Activated CD4-positive, CD25-positive, alpha-beta regulatory T cell treated with anti-CD3 and anti-CD28 coated beads, Interleukin-2, amount 50 U/mL, for 24 hours (primary cell): ENCODE results near the gene CENPL.
"Not testable (repeated sequence)": the region's sequence is repeated elsewhere in the genome, so short reads cannot be mapped to it uniquely, and the experiment has no call there.

Experiments used
- ATAC-seq, 2 donors: fragments of 150-1000 bp; cut with Tn5 transposase; one replicate each; pipeline ENCODE4 v1.10.0; 2021; ENCODE audit warnings: mild to moderate bottlenecking in 1 of 2, moderate library complexity in 1 of 2

Gene CENPL

DNA sequence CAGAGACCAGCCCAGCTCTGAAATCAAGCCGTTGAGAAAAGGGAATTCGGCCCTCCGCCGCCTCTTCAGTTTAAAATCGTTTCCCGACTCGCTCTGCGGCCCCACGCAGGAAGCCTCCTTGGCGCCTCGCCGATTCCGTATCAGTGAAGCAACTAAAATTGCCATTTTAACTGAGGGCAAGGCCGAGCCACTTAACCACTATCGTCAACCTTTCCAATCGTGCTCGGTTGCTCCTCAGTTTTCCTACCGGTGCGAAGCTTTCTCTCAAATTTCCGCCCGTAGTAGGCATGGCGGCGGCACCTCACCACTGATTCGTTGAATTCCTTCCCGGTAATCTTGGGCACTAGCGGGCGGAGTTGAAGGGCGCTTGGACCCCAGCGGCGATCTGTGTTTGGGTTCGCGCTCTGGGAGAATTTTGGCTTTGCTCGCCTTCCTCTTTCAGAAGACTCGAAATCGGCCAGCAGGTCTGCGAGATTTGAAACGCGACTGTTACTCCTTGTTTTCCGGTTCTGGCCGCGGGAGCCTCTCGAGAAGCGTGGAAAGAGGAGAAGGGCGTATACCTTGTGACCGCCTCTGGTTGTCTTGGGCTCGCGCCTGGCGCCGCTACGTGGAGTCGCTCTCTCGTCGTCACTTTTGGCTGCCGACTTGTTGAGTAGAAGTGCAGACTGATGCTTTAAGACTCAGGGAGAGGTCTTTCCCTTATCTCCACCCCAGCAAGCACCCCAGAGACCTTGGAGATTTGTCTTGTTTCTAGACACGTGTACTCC is at the start of gene CENPL, which contains the start of gene DARS2:
Gene CENPL (minus strand): TSS at position 569 of the 767 bp plus-strand sequence. CDS start 13,584 bp downstream, outside the sequence.
Gene DARS2 (plus strand): TSS at position 359 of the 767 bp plus-strand sequence. CDS start 557 bp downstream, outside the sequence.
- peak; percentile 91 for ATAC-seq

DNA sequence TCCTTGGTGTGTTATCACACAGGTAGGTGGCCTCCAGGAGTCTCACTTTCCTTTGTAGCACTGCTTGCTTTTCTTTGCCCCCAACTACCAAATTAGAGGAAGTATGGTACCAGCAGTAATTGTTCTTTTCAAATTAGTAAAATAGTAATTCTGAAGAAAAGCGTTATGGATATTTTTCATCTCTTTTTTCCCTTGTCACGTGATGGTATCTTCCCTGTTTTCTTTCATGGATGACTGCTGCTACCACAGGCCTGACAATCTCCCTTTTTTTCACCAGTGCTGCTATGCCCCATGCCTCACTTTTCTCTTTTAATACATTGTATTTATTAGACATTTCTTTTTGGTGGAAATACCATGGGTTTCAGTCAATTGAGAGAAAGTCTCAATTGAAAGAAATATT is 46.8 kb upstream of the CENPL start:
- no peak for ATAC-seq

- no peak for ATAC-seq
Measured at GRCh38 chr1:173871091-173871490, 46.4 kb upstream of the CENPL start.

DNA sequence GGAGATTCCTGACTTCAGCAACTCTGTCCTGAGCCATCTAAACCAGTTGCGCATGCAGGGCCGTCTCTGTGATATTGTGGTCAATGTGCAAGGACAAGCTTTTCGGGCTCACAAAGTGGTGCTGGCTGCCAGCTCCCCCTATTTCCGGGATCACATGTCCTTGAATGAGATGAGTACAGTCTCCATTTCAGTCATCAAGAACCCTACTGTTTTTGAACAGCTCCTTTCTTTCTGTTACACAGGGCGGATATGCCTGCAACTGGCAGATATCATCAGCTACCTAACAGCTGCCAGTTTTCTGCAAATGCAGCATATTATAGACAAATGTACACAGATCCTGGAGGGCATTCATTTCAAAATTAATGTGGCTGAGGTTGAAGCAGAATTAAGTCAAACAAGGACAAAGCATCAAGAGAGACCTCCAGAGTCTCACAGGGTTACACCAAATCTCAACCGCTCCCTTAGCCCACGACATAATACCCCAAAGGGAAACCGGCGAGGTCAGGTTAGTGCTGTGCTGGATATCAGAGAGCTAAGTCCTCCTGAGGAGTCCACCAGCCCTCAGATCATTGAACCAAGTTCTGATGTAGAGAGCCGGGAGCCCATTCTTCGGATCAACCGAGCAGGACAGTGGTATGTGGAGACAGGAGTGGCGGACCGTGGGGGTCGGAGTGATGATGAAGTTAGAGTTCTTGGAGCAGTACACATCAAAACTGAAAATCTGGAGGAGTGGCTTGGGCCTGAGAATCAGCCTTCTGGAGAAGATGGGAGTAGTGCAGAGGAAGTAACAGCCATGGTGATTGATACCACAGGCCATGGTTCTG is 45.8 kb upstream of the CENPL start:
- peak in 1 of 2 donors; percentile 6 for ATAC-seq

GRCh38 chr1:173869021-173869359 is 44.3 kb upstream of the CENPL start:
- ATAC-seq, result no peak

DNA sequence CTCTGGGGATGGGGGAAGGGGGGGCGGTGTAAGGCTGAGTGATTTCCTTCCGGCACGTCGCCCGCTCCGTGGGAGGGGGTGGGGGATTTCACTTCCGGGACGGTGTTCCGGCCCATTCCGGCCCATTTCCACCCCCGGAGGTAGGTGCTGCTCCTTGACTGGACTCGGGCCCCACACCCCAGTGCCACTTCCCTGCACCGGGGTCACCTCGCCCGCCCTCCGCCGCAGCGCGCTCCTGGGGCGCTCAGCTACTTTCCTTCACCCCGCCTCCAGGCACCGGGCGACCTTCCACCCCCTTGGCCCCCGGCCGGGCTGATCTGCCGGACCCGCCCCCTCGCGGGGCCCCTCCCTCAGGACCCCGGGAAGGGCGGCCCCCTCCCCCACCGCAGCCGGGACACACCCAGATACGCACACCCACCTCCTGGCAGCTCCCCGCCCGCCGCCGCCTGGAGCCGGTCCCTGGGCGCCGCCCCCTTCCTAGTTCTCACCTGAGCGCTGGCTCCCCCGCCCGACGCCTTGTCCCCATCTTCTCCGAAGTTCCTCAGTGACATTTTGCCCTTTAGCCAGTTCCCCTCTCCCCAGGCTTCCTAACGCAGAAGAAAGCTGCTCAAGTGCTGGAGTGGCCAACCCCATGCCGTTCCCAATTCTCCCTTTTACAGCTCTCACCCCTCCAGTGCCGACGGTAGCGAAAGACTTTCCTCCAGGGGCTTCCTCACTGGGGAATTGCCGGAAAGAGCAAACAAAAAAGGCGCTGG is 43.8 kb upstream of the CENPL start, which contains the start of gene ZBTB37:
Gene ZBTB37 (plus strand): TSS at position 115 of the 755 bp plus-strand sequence. CDS start 1,846 bp downstream, outside the sequence.
- peak; percentile 54 to 62 for ATAC-seq

DNA sequence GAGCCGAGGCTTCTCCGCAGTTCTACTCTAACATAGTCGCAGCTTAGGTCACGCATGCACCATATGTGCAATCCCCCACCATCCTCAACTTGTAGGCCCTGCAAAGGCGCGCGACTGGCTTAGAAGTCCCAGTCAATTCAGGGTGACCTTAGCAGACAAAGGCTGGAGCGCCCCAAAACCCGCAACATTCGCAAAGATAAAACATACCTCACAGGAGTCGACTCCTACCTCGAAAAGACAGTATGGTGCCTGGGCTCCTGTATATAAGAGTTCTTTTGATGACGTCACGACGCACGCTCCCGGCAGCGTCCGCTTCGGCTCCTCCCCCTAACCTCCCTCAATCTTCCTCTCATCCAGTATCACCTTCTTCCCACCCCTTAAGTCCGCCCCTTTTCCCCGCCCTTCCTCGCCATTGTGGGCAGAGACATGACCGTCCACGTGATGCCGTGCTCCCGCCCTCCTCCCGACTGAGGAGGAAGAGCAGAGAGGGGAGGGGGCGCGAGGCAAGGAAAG is 43.1 kb upstream of the CENPL start, which contains the start of gene GAS5:
Gene GAS5 (minus strand): TSS at position 237 of the 513 bp plus-strand sequence.
- ATAC-seq, result peak; percentile 75 to 78

GRCh38 chr1:173867141-173867752 is 42.6 kb upstream of the CENPL start:
- ATAC-seq, result no peak

DNA sequence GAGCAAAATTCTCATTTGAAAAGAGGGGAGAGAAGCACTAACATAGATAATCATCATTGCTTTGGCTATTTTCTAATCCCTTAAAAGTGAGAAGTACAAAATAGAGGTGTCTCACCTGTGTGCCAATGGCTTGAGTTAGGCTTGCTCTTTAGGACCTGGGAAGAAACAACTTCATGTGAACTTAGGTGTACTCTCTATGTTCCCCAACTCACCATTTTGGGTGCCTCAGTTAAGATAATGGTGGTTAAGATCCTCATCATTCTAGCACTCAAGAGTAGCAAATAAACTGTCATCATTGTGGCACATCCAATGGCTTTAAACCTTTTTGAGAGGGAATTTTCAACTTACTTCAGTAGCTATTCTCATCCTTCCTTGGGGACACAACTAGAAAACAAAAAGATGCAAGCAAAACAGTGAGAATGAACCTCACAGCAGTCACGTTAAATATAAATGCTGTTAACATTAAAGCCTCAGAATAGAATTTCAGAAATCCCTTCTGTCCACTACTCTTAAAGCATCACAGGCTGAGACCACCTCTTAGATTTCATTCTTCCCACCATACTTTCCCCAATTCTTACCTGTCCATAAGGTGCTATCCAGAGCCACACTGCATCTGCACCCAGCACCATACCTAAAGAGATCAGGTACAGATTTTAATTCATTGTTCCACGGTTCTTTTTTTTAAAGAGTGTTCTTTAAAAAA is 41.9 kb upstream of the CENPL start:
- no peak for ATAC-seq

DNA sequence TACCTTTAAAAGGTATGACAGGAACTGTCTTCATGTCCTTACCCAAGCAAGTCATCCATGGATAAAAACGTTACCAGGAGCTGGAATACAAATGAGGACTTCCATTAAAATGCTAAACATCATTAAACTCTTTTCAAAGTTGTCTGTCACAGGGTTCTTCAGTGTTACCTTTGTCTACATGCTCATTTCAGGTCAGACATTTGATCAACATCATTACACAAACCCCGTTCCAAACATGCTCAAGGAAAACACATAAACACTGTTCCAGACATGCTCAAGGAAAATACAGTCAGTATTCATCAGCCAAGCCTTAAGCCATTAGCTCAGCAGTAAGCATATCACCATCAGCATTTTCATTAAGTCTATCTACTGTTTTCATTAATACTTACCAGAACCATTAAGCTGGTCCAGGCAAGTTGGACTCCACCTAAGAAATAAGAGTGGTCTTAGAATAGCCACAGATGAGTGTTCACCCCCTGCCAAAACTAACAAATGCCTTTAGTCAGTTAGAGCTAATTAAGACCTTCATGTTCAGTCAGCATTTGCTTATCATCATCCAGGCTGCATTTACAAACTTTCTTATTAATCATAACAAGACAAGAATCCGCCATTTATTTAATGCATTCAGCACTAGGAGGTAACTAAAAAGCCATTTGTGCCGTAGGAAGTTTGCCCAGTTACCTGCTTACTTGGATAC is 40.9 kb upstream of the CENPL start:
- ATAC-seq, result no peak

DNA sequence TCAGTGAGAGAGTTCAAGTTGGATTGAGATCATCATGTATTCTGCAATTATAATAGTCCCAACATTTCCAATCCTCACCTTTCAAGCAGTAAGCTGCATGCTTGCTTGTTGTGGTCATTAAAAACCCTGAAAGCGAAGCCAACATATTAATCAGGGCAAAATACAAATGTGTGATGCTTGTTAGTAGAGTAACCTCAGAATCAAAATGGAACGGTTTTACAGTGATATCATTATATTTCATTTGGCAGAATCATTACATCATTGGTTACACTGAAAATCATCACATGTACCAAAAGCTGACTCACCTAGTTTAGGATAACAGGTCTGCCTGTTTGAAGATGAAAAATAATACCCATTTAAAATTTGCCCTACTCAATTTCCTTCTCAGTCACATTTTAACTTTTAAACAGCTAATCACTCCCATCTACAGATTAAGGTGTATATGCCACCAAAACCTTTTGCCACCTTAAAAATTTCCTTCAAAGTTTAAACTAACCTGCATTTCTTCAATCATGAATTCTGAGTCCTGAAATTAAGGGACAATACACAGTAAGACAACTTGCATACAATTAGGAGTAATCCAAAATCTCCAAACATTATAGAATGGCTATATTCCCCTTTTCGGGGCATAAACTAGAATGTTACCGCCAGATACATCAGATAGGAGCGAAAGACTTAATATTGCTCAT is 39.6 kb upstream of the CENPL start:
- no peak for ATAC-seq

- no peak for ATAC-seq
Measured at GRCh38 chr1:173863224-173864161, 38.8 kb upstream of the CENPL start.

DNA sequence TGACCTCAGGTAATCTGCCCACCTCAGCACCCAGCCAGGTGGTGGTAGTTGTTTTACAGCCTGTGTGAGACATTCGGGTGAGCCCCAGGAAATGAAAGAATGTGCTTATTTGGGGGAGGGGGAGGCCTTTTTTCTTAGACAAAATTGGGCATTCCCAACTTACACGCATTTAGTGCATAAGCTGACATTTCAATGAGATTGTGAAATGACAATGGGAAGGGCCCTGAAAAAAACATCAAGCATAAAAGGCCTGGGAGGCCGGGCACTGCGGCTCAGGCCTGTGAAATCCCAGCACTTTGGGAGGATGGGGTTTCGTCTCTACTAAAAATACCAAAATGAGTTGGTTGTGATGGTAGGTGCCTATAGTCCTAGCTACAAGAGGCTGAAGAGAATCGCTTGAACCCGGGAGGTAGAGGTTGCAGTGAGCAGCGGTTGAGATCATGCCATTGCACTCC is 38.1 kb upstream of the CENPL start:
- ATAC-seq, result no peak

DNA sequence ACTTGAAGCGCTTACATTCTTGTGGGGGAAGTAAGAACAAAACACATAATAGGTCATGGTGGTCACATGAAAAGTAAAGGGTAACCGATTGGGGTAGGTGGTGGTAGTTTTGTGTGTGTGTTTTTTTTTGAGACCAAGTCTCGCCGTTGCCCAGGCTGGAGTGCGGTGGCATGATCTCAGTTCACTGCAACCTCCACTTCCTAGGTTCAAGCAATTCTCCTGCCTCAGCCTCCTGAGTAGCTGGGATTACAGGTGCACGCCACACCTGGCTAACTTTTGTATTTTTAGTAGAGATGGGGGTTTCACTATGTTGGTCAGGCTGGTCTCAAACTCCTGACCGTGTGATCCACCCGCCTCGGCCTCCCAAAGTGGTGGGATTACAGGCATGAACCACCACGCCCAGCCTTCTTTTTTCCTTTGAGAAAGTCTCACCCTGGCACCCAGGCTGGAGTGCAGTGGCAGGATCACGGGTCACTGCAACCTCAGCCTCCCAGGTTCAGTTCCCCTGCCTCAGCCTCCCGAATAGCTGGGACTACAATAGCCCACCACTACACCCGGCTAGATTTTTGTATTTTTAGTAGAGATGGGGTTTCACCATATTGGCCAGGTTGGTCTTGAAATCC is 37.6 kb upstream of the CENPL start:
- peak; percentile 2 to 10 for ATAC-seq

GRCh38 chr1:173861731-173862145 is 37.1 kb upstream of the CENPL start:
- ATAC-seq, result peak; percentile 9 to 11

GRCh38 chr1:173860065-173860464 is 35.4 kb upstream of the CENPL start:
- no peak for ATAC-seq

DNA sequence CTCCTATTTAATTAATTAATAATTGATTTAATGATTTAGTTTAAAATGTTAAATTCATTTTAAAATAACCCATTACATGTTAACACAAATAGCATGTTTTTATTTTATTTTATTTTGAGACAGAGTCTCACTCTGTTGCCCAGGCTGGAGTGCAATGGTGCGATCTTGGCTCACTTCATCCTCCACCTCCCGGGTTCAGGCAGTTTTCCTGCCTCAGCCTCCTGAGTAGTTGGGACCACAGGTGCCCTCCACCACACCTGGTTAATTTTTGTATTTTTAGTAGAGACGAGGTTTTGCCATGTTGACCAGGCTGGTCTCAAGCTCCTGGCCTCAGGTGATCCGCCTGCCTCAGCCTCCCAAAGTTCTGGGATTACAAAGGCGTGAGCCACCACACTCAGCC is 34.9 kb upstream of the CENPL start:
- ATAC-seq, result not testable (repeated sequence)

DNA sequence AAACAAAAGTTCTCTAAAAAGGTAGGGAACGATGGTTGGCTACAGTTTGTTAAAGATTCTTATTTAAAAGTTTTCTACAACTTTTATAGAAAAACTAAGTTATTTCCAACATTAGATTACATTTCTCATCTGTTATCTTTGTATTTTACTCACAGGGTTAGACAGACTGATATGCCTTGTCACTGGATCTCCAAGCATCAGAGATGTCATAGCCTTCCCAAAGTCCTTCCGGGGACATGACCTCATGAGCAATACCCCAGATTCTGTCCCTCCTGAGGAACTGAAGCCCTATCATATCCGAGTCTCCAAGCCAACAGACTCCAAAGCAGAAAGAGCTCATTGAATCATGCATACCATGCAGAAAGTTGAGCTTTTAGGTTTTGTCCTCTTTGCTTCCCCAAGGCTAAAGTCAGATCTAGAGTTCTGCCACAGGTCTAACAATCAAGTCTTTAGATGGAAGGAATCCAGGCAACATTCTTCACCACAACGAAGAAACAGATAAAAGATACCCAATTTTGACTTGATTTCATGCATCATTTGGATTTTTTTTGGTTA is 32.8 kb upstream of the CENPL start:
- ATAC-seq, result no peak
